ENCODE data around the gene RPLP2. TPM values are rescaled to one million over a fixed set of nuclear protein-coding genes. Genes with fewer than 3 reads are reported as not detected.

RPLP2 gene
- total and polyA plus RNA-seq, 2 donors (not counting 1 experiment from before 2014, with no cell fraction given): 525 to 3,947 TPM

- Histone ChIP-seq H3K4me3 (ENCODE audit: control extremely low read depth in 1 of 5, extremely low read depth in 1 of 5, insufficient read depth in 1 of 5, low read depth in 2 of 5, low read length in 4 of 5) (no peak overlapping the region), H3K27me3 (replicated peaks in 1 of 4; ENCODE audit: control extremely low read depth in 1 of 4, control insufficient read depth in 3 of 4, insufficient read depth in 4 of 4, low read length in 3 of 4) (no peaks in the 10 kb centered on the region), H3K79me2 (ENCODE audit: control insufficient read depth, insufficient read depth, low read length) (peaks cover 49% of the 10 kb centered on the region), H3K27ac (ENCODE audit: low read length in 2 of 2) (no peak overlapping the region), H3K36me3 (replicated peaks in 1 of 2; ENCODE audit: control extremely low read depth in 1 of 2, control insufficient read depth in 1 of 2, extremely low read depth in 1 of 2, insufficient read depth in 2 of 2, low read length in 1 of 2) (peaks cover 0 to 26% of the 10 kb centered on the region in 2 experiments), H2AFZ (ENCODE audit: insufficient read depth, low read depth, low read length, poor library complexity, severe bottlenecking) (no peak overlapping the region), H3K4me1 (ENCODE audit: control insufficient read depth in 2 of 2, insufficient read depth in 2 of 2, low read length in 2 of 2) (peaks cover 7 to 16% of the 10 kb centered on the region in 2 donors), H3K4me2 (replicated peaks; ENCODE audit: low read depth, low read length, poor library complexity, severe bottlenecking) (no peak overlapping the region), H3K9ac (ENCODE audit: low read length) (no peak overlapping the region), H4K20me1 (ENCODE audit: control insufficient read depth, insufficient read depth, low read length, poor library complexity, severe bottlenecking) (peaks cover 42% of the 10 kb centered on the region), H3K9me3 (ENCODE audit: control extremely low read depth in 1 of 3, control insufficient read depth in 2 of 3, insufficient read depth in 1 of 3, low read length in 2 of 3) (no peaks in the 10 kb centered on the region)
- ChIA-PET POLR2A (no interaction called here), CTCF (no interaction called here)
- Mint-ChIP-seq H3K27me3 (no peaks in the 10 kb centered on the region), H3K27ac (no peak overlapping the region), H3K4me1 (peaks cover 11% of the 10 kb centered on the region), H3K4me3 (no peak overlapping the region), H3K9me3 (ENCODE audit: insufficient read depth) (no peaks in the 10 kb centered on the region)
- WGBS (ENCODE audit: insufficient coverage): 95% methylated on average over 33 of the region's 34 CpGs
- DNase-seq (peak; percentile 14), ATAC-seq (ENCODE audit: low read depth) (no peak)
- TF ChIP-seq EZH2 (IDR thresholded peaks at IDR 0.05; ENCODE audit: borderline replicate concordance, insufficient read depth, low read depth, low read length, poor library complexity, severe bottlenecking) (no peak), CTCF (IDR thresholded peaks at IDR 0.05) (no peak)
- intact Hi-C loops (cut with micrococcal nuclease): no loop called here
Observed at GRCh38 chr11:772429-773390, 37.1 kb upstream of the RPLP2 start.

- Histone ChIP-seq H3K27me3 (replicated peaks in 1 of 4; ENCODE audit: control extremely low read depth in 1 of 4, control insufficient read depth in 3 of 4, insufficient read depth in 4 of 4, low read length in 3 of 4) (no peaks in the 10 kb centered on the region), H3K4me1 (ENCODE audit: control insufficient read depth in 2 of 2, insufficient read depth in 2 of 2, low read length in 2 of 2) (peaks cover 12 to 22% of the 10 kb centered on the region in 2 donors), H2AFZ (ENCODE audit: insufficient read depth, low read depth, low read length, poor library complexity, severe bottlenecking) (no peak overlapping the region), H3K27ac (ENCODE audit: low read length in 2 of 2) (no peak overlapping the region), H3K4me2 (replicated peaks; ENCODE audit: low read depth, low read length, poor library complexity, severe bottlenecking) (no peak overlapping the region), H4K20me1 (ENCODE audit: control insufficient read depth, insufficient read depth, low read length, poor library complexity, severe bottlenecking) (peaks cover 46% of the 10 kb centered on the region), H3K9ac (ENCODE audit: low read length) (no peak overlapping the region), H3K4me3 (ENCODE audit: control extremely low read depth in 1 of 5, extremely low read depth in 1 of 5, insufficient read depth in 1 of 5, low read depth in 2 of 5, low read length in 4 of 5) (no peak overlapping the region), H3K36me3 (replicated peaks in 1 of 2; ENCODE audit: control extremely low read depth in 1 of 2, control insufficient read depth in 1 of 2, extremely low read depth in 1 of 2, insufficient read depth in 2 of 2, low read length in 1 of 2) (peaks cover 0 to 26% of the 10 kb centered on the region in 2 experiments), H3K9me3 (ENCODE audit: control extremely low read depth in 1 of 3, control insufficient read depth in 2 of 3, insufficient read depth in 1 of 3, low read length in 2 of 3) (no peaks in the 10 kb centered on the region), H3K79me2 (ENCODE audit: control insufficient read depth, insufficient read depth, low read length) (peaks cover 57% of the 10 kb centered on the region)
- TF ChIP-seq EZH2 (IDR thresholded peaks at IDR 0.05; ENCODE audit: borderline replicate concordance, insufficient read depth, low read depth, low read length, poor library complexity, severe bottlenecking): no peak
- TF ChIP-seq CTCF (IDR thresholded peaks at IDR 0.05): no peak
- peaks cover 11% of the 10 kb centered on the region for H3K4me1 Mint-ChIP-seq
- POLR2A ChIA-PET: no interaction called here
- DNase-seq: no peak
- intact Hi-C loops (cut with micrococcal nuclease): no loop called here
- no peak overlapping the region for H3K27ac Mint-ChIP-seq
- WGBS (ENCODE audit: insufficient coverage): 96% methylated on average over 5 of the region's 5 CpGs
- H3K27me3 Mint-ChIP-seq: no peaks in the 10 kb centered on the region
- CTCF ChIA-PET: no interaction called here
- ATAC-seq (ENCODE audit: low read depth): no peak
- H3K4me3 Mint-ChIP-seq: no peak overlapping the region
- H3K9me3 Mint-ChIP-seq (ENCODE audit: insufficient read depth): no peaks in the 10 kb centered on the region
Observed at GRCh38 chr11:773425-773824, 36.3 kb upstream of the RPLP2 start.
